Measurements from ENCODE around the gene RHNO1.

GRCh38 chr12:2922329-2922728 lies 45.3 kb downstream of the RHNO1 start:
- no peak for TF ChIP-seq POLR2A (IDR thresholded peaks at IDR 0.05)
- TF ChIP-seq CTCF (IDR thresholded peaks at IDR 0.05) = no peak

Measured in upper lobe of left lung (tissue), 4 donors.